ENCODE measurements around the gene DRG2. TPM values are rescaled to one million over a fixed set of nuclear protein-coding genes. Genes with fewer than 3 reads are reported as not detected.

Gene DRG2, protein sequence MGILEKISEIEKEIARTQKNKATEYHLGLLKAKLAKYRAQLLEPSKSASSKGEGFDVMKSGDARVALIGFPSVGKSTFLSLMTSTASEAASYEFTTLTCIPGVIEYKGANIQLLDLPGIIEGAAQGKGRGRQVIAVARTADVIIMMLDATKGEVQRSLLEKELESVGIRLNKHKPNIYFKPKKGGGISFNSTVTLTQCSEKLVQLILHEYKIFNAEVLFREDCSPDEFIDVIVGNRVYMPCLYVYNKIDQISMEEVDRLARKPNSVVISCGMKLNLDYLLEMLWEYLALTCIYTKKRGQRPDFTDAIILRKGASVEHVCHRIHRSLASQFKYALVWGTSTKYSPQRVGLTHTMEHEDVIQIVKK
- total RNA-seq (10 to 100 TPM; 24.2 to 45.9 (median 42.0) TPM), polyA plus RNA-seq (10 to 100 TPM; 18.1 to 34.7 TPM)
- long read RNA-seq, donor 1, transcript DRG2-201 (13 exons, 1,964 nt), result major isoform, 219 of 308 reads
- long read RNA-seq, donor 1, transcript DRG2-202 (13 exons, 1,897 nt), result minor isoform, 5 of 308 reads
- long read RNA-seq, donor 1, partial matches to known transcripts, result 11 of 308 reads
- long read RNA-seq, donor 1, other reads (novel, unspliced or antisense), result 70 of 308 reads
- long read RNA-seq, donor 2, transcript DRG2-201 (13 exons, 1,964 nt), result major isoform, 10 of 13 reads
- long read RNA-seq, donor 2, partial matches to known transcripts, result 0 of 13 reads
- long read RNA-seq, donor 2, other reads (novel, unspliced or antisense), result 0 of 13 reads
- long read RNA-seq, donor 3, transcript DRG2-201 (13 exons, 1,964 nt), result major isoform, 44 of 74 reads
- long read RNA-seq, donor 3, partial matches to known transcripts, result 3 of 74 reads
- long read RNA-seq, donor 3, other reads (novel, unspliced or antisense), result 21 of 74 reads

DNA sequence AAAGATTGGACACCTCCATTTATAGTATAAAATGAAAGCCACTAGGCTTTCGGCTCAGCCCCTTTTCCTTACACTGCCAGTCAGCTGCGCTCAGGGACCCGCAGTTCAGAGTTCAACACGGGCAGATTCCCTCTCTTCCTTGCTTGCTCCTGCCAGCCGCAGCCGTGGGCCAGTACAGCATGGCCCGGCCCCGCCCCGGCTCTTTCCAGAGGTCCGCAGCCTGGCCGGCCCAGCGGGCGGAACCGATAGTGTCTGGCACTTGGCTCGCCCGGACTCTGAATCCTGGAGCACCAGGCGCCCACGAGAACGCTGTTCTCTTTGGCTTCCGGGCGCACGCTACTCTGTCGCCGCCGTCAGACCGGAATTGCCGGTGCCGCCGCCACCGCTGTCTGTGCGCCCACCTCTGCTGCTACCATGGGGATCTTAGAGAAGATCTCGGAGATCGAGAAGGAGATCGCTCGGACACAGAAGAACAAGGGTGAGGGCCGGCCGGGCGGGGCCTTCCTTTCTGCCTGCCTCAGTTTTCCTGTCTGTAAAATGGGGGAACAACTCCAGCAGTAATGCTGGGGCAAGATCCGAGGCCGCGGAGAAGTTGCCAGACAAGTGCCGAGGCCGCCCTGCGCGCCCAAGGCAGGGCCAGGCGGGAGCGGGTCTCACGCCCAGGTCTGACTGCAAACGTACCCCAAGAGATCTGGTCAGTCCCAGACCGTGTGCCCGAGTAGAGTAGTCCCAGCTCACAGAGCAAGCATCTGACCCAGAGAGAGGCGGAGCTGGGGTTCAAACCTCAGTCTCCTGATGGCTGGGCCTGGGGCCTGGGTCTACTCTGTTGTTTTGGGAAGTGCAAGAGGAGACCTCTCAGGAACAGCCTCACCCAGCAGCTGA is at the start of gene DRG2:
Gene DRG2 (plus strand): TSS at position 339 of the 882 bp plus-strand sequence. CDS start 76 bp downstream, at position 415.
- H3K27ac ChIP-seq, result peak within 1 kb of the TSS; percentile 72 to 78

DNA sequence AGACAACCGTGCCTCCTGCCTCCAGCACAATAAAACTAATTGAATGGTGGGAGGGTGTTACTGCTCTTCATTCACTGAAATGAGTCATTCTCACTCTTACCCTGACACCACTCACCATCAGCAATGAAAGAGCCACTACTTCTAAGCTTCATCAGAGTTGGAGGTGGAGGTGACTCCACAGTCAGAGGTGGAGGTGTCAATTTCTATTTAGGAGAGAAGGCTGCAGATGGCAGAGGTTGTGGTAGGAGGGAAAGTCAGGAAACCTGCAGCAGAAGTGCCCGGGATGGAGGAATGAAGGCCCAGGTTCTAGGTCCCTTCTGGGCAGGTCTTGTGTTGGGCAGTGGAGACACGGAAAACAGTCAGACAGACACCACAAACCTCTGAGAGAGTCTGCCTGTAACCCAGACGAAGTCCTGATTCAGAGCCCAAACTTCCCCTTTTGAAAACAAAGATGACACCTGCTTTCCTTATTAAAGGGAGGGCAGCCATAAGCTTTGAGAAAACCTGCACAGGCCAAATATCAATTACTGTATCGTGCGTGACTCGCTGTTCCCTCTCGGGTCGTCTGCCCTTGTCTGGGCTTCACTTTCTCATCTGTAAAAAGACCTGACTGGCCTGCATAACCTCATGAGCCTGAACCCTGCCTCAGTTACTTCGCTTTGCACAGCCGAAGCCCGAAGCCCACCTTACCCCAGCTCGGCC is 49.4 kb upstream of the DRG2 start:
- H3K9me3 ChIP-seq, result no peaks in the 10 kb centered on the region
- H3K27ac ChIP-seq, result peak overlapping the region in 1 of 2 donors; percentile 44
- H3K4me1 ChIP-seq (ENCODE audit: insufficient read depth), result peaks cover 7% of the 10 kb centered on the region
- H3K27me3 ChIP-seq, result no peaks in the 10 kb centered on the region
- H3K36me3 ChIP-seq, result no peaks in the 10 kb centered on the region
- peak overlapping the region; percentile 91 for H3K4me3 ChIP-seq
- 5 to 6% (median 5%) methylated on average over 13 of the region's 13 CpGs for WGBS, 3 donors
- DNase-seq, result no peak
- intact Hi-C loops (cut with DNase I), result loop anchor here in 3 of 4 donors (5.0 to 10.0 kb wide), 5 partner anchors 143 to 356 kb away; partner anchors contain the start of gene RAI1 (in 2 of the 3)
- TF ChIP-seq, protein P1, sequence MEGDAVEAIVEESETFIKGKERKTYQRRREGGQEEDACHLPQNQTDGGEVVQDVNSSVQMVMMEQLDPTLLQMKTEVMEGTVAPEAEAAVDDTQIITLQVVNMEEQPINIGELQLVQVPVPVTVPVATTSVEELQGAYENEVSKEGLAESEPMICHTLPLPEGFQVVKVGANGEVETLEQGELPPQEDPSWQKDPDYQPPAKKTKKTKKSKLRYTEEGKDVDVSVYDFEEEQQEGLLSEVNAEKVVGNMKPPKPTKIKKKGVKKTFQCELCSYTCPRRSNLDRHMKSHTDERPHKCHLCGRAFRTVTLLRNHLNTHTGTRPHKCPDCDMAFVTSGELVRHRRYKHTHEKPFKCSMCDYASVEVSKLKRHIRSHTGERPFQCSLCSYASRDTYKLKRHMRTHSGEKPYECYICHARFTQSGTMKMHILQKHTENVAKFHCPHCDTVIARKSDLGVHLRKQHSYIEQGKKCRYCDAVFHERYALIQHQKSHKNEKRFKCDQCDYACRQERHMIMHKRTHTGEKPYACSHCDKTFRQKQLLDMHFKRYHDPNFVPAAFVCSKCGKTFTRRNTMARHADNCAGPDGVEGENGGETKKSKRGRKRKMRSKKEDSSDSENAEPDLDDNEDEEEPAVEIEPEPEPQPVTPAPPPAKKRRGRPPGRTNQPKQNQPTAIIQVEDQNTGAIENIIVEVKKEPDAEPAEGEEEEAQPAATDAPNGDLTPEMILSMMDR (IDR thresholded peaks at IDR 0.05), result no peak
- TF ChIP-seq POLR2A (IDR thresholded peaks at IDR 0.05) (no peak), EP300 (IDR thresholded peaks at IDR 0.05) (no peak)

More for the DNA sequence above, at the start of gene DRG2:
- intact Hi-C loops (cut with DNase I), result no loop called here
- TF ChIP-seq POLR2A (IDR thresholded peaks at IDR 0.05), result peak; percentile 48
- TF ChIP-seq, protein P1 (IDR thresholded peaks at IDR 0.05), result no peak
- no peak for TF ChIP-seq EP300 (IDR thresholded peaks at IDR 0.05)
- peak; percentile 88 to 96 (median 90) for DNase-seq
- peak within 1 kb of the TSS; percentile 55 for H3K4me3 ChIP-seq
- no peaks in the 10 kb centered on the region for H3K9me3 ChIP-seq
- H3K36me3 ChIP-seq, result no peaks in the 10 kb centered on the region
- 0 to 1% (median 0%) methylated on average over 52 of the region's 52 CpGs for WGBS, 3 donors
- H3K27me3 ChIP-seq, result no peaks in the 10 kb centered on the region
- H3K4me1 ChIP-seq (ENCODE audit: insufficient read depth), result peaks cover 5% of the 10 kb centered on the region

DNA sequence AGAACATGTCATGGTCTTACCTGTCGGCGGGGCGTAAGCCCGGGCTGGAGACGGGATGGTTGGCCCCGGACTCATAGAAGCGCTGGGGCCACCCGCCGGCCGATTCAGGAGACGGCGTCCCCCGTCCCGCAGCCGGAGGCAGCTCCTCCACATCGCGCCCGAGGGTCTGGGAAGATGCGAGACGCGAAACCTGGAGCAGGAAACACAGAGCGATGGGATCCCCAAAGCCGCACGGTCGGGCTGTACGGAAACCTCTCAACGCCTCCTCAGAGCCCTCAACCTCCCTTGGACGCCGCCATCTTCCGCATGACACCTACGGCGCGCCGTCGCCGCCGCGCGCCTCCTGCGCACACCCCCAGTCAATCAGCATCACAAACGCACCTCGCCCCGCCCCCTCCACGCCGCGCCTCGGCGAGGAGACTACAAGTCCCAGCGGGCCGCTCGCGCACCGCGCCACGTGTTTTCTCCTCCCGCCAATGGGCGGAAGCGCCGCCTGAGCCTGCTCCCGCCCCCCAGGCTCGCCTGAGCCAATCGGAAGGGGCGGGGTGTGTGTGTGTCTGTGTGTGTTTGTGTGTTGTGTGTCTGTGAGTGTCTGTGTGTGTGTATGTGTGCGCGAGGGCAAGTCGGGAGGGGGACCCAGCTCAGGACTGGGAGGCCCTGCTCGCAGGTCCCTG is 48.8 kb upstream of the DRG2 start, which contains the start of the genes ATPAF2 and GID4:
Gene ATPAF2 (minus strand): TSS at position 308 of the 674 bp plus-strand sequence. CDS start 155 bp downstream, at position 153.
Gene GID4 (plus strand): TSS at position 548 of the 674 bp plus-strand sequence. CDS start 57 bp downstream, at position 605.
- H3K27me3 ChIP-seq, result no peaks in the 10 kb centered on the region
- WGBS, 3 donors, result 0 to 1% (median 0%) methylated on average over 54 to 67 of the region's 67 CpGs
- H3K4me1 ChIP-seq (ENCODE audit: insufficient read depth), result peaks cover 7% of the 10 kb centered on the region

More for the DNA sequence above, 48.8 kb upstream of the DRG2 start, which contains the start of the genes ATPAF2 and GID4:
- Histone ChIP-seq H3K27ac (peak within 1 kb of the TSS; percentile 61 to 68), H3K36me3 (no peaks in the 10 kb centered on the region), H3K4me3 (peak within 1 kb of the TSS; percentile 91), H3K9me3 (no peaks in the 10 kb centered on the region)
- peak; percentile 99 to 100 (median 100) for DNase-seq
- intact Hi-C loops (cut with DNase I), result loop anchor here in 3 of 4 donors (5.0 to 10.0 kb wide), 5 partner anchors 144 to 357 kb away; partner anchors contain the start of gene RAI1 (in 2 of the 3)
- no peak for TF ChIP-seq EP300 (IDR thresholded peaks at IDR 0.05)
- peak; percentile 18 for TF ChIP-seq POLR2A (IDR thresholded peaks at IDR 0.05)
- TF ChIP-seq, protein P1 (IDR thresholded peaks at IDR 0.05), result peak in 1 of 3 donors; percentile 24
